Erythroblast (primary cell): Measurements from ENCODE around the gene DYNLT3.

Source experiments
- DNase-seq, 2 experiments: peaks; one replicate each; lab custom pipeline; 2025; lab: John Stamatoyannopoulos, UW
- GATA1 ChIP-seq: IDR thresholded peaks from 2 replicates; pipeline ENCODE4 v1.6.1; 2011; ENCODE audit warnings: low read depth, mild to moderate bottlenecking, control low read depth, low read length, moderate library complexity
- POLR2A ChIP-seq: IDR thresholded peaks from 2 replicates; pipeline ENCODE4 v1.6.1; 2011; ENCODE audit warnings: mild to moderate bottlenecking, low read length

Gene DYNLT3

DNA sequence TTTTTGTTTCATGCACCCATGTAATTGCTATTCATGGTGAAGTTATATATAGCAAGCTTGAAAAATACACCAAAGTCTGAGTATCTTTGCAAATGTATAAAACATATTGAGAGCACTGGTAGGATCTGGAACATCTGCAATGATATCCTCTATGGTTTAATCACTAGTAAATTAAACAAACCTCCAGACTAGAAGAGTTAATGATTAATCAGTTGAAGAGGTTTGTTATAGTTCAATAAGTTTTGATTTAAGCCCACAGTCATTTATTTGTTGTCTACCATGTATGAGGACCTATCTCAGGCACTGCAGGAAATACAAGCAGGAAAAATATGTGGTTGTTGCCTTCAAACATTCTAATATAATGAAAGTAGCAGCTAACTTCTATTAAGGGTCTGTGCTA lies 51.1 kb downstream of the DYNLT3 start:
- TF ChIP-seq GATA1 (no peak), POLR2A (no peak)
- DNase-seq: no peak
